K562 (cell line): ENCODE measurements around the gene NEURL4. TPM values are rescaled to one million over a fixed set of nuclear protein-coding genes. Genes with fewer than 3 reads are reported as not detected.
A peak's percentile ranks its signal among the peaks of the same experiment; 100 is the strongest.

ENCODE experiments used
- ATF3 ChIP-seq, 2 experiments: fragments of 450-650 bp in 1 of 2; sonication (generic) in 1 of 2; formaldehyde crosslinking in 1 of 2; IDR thresholded peaks in 1 of 2; conservative IDR thresholded peaks in 1 of 2; 2 replicates each; pipeline versions ENCODE4 v1.6.1 to v1.8.1; 2016 to 2023; ENCODE audit warnings: mild to moderate bottlenecking in 2 of 2, moderate library complexity in 2 of 2, inconsistent platforms in 1 of 2, missing genetic modification reagents in 1 of 2
- CREM ChIP-seq: IDR thresholded peaks from 2 replicates; pipeline ENCODE4 v1.6.1; 2014; ENCODE audit warnings: antibody characterized with exemption, low read depth
- E2F8 ChIP-seq: fragments of 450-650 bp; IDR thresholded peaks from 2 replicates; pipeline ENCODE4 v1.7.1; 2018; ENCODE audit warnings: mild to moderate bottlenecking, low read depth; ENCODE audit not compliant: partially characterized antibody
- ELF2 ChIP-seq: fragments of 250-450 bp; sonication (Bioruptor Pico); IDR thresholded peaks from 2 replicates; pipeline ENCODE4 v1.5.0; 2021; ENCODE audit warnings: mild to moderate bottlenecking
- KAT2B ChIP-seq: IDR thresholded peaks from one replicate; pipeline ENCODE4 v1.6.1; 2012; ENCODE audit warnings: low read depth, mild to moderate bottlenecking, control low read depth, inconsistent platforms, low read length, moderate library complexity
- L3MBTL2 ChIP-seq: fragments of 450-650 bp; IDR thresholded peaks from 2 replicates; pipeline ENCODE4 v1.6.1; 2016; ENCODE audit warnings: mild to moderate bottlenecking, moderate library complexity
- MEF2A ChIP-seq: IDR thresholded peaks from 2 replicates; pipeline ENCODE4 v1.6.1; 2011; ENCODE audit warnings: low read depth, mild to moderate bottlenecking, low read length, moderate library complexity; ENCODE audit not compliant: control insufficient read depth
- MYC ChIP-seq, 2 experiments: fragments of 250-450 bp in 1 of 2; sonication (Bioruptor Pico) in 1 of 2; IDR thresholded peaks; 2 replicates each; pipeline versions ENCODE4 v1.5.1 to v1.6.1; 2012 to 2021; ENCODE audit warnings: low read depth in 2 of 2, borderline replicate concordance in 1 of 2, improper control_type of control experiment in 1 of 2, low read length in 1 of 2, mild to moderate bottlenecking in 1 of 2, moderate library complexity in 1 of 2
- NELFE ChIP-seq: IDR thresholded peaks from 2 replicates; pipeline ENCODE4 v1.6.1; 2011; ENCODE audit warnings: mild to moderate bottlenecking; ENCODE audit not compliant: insufficient read depth, insufficient read length
- PBX2 ChIP-seq, 2 experiments: IDR thresholded peaks in 1 of 2; conservative IDR thresholded peaks in 1 of 2; 2 replicates each; pipeline ENCODE4 v1.6.1; 2016; ENCODE audit warnings: low read depth in 2 of 2, mild to moderate bottlenecking in 1 of 2, missing compliant biosample characterization in 1 of 2, missing genetic modification characterization in 1 of 2, moderate library complexity in 1 of 2
- POLR2A ChIP-seq: fragments of 450-650 bp; conservative IDR thresholded peaks from 2 replicates; pipeline ENCODE4 v1.6.1; 2016
- TFE3 ChIP-seq: fragments of 450-650 bp; formaldehyde crosslinking; IDR thresholded peaks from 2 replicates; pipeline ENCODE4 v1.4.0; 2020; ENCODE audit warnings: mild to moderate bottlenecking, mixed read lengths
- UBTF ChIP-seq, 2 experiments: IDR thresholded peaks; 2 replicates each; pipeline ENCODE4 v1.6.1; 2012; ENCODE audit warnings: improper control_type of control experiment in 2 of 2, low read depth in 2 of 2, low read length in 2 of 2, borderline replicate concordance in 1 of 2
- ZKSCAN1 ChIP-seq: fragments of 150-350 bp; IDR thresholded peaks from 2 replicates; pipeline ENCODE4 v1.6.1; 2016; ENCODE audit warnings: low read depth, low read length
- ZNF707 ChIP-seq: fragments of 250-450 bp; sonication (Bioruptor Pico); conservative IDR thresholded peaks from 2 replicates; pipeline ENCODE4 v1.8.0; 2022; ENCODE audit warnings: inconsistent platforms, mild to moderate bottlenecking, moderate library complexity
- ZNF75A ChIP-seq: fragments of 450-650 bp; formaldehyde crosslinking; IDR thresholded peaks from 2 replicates; pipeline ENCODE4 v1.4.0; 2020; ENCODE audit warnings: mild to moderate bottlenecking
- polyA plus RNA-seq, 8 experiments: library from polyadenylated mRNA; depleted of rRNA in 4 of 8; stranded (reverse) in 5 of 8; unstranded in 3 of 8; fragments of >200 nt; fragmentation: Nextera tagmentation in 2 of 8; fragmentation: Illumina TruSeq in 1 of 8; extraction: Ambion mirVana in 2 of 8; extraction: Trizol in 1 of 8; gene quantifications; 2 replicates each; pipeline versions ENCODE4 v1.2.1 to v1.2.3, GENCODE V29; 2011 to 2014; ENCODE audit warnings: inconsistent platforms in 1 of 8, missing spikeins in 1 of 8
- total RNA-seq, 7 experiments: library from RNA; depleted of rRNA in 6 of 7; stranded (reverse); fragments of >200 nt in 6 of 7; fragmentation: Illumina TruSeq in 2 of 7; extraction: Trizol in 2 of 7; gene quantifications; 2 replicates each; pipeline versions ENCODE4 v1.2.1 to v1.2.3, GENCODE V29; 2011 to 2021; ENCODE audit warnings: low replicate concordance in 1 of 7

The NEURL4 gene
- total and polyA plus RNA-seq, 9 of the 15 experiments (the other 6 are each of a cell fraction or from before 2014, with no cell fraction given): 0.08 to 37.4 (median 11.5) TPM

- TF ChIP-seq MYC (IDR thresholded peaks at IDR 0.05; ENCODE audit: low read depth, low read length) (peak; percentile 83), MYC (CRISPR knock-in tag; IDR thresholded peaks at IDR 0.05; ENCODE audit: borderline replicate concordance, low read depth) (no peak), CREM (peak; percentile 26), ATF3 (IDR thresholded peaks at IDR 0.05) (no peak), ATF3 (CRISPR knock-in tag; conservative IDR thresholded peaks at IDR 0.05) (0 out of 2 replicates have a peak, but pooled peaks have one; percentile 27), MEF2A (no peak; the same call in none of the 2 replicates), E2F8 (no peak), NELFE (no peak), TFE3 (CRISPR knock-in tag) (no peak), ZKSCAN1 (no peak), L3MBTL2 (peak; percentile 74), PBX2 (CRISPR knock-in tag; IDR thresholded peaks at IDR 0.05; ENCODE audit: low read depth) (no peak), PBX2 (tag; conservative IDR thresholded peaks at IDR 0.05; ENCODE audit: low read depth) (no peak), ZNF75A (no peak), KAT2B (no peak), POLR2A (peak; percentile 44; the same call in 1 of the 2 replicates), UBTF (IDR thresholded peaks at IDR 0.05; ENCODE audit: borderline replicate concordance in 1 of 2, low read depth in 2 of 2, low read length in 2 of 2) (0 out of 4 replicates have a peak, but pooled peaks have one; percentile 43 to 52), ZNF707 (CRISPR knock-in tag) (no peak), ELF2 (CRISPR knock-in tag) (no peak)
Observed at GRCh38 chr17:7280519-7281073, 48.5 kb downstream of the NEURL4 start (continued).
